Endodermal cell (in vitro differentiated cells): ENCODE measurements around the gene MCF2. TPM values are rescaled to one million over a fixed set of nuclear protein-coding genes. Genes with fewer than 3 reads are reported as not detected.

Experiments used
- DNase-seq: peaks from one replicate; pipeline ENCODE4 v3.0.0-alpha.2; 2017
- H3K27ac ChIP-seq: 2 replicates; pipeline ENCODE4 v1.5.1; 2013; ENCODE audit warnings: mild to moderate bottlenecking, low read depth, low read length, moderate library complexity
- H3K27me3 ChIP-seq: 2 replicates; pipeline ENCODE4 v1.6.1; 2013; ENCODE audit warnings: mild to moderate bottlenecking, low read length, moderate library complexity; ENCODE audit not compliant: insufficient read depth, control insufficient read depth, poor library complexity, severe bottlenecking
- H3K36me3 ChIP-seq: 2 replicates; pipeline ENCODE4 v1.7.0; 2013; ENCODE audit warnings: mild to moderate bottlenecking, low read length, moderate library complexity; ENCODE audit not compliant: control insufficient read depth, insufficient read depth
- H3K4me1 ChIP-seq: one replicate; pipeline ENCODE4 v1.7.0; 2013; ENCODE audit warnings: low read length; ENCODE audit not compliant: control insufficient read depth, insufficient read depth
- H3K4me3 ChIP-seq: 2 replicates; pipeline ENCODE4 v1.5.1; 2013; ENCODE audit warnings: mild to moderate bottlenecking, low read length, moderate library complexity
- H3K9ac ChIP-seq: 2 replicates; pipeline ENCODE4 v1.6.1; 2013; ENCODE audit warnings: mild to moderate bottlenecking, low read length, moderate library complexity; ENCODE audit not compliant: poor library complexity, severe bottlenecking; ENCODE audit errors: extremely low read depth
- H3K9me3 ChIP-seq: 2 replicates; pipeline ENCODE4 v1.6.1; 2013; ENCODE audit warnings: mild to moderate bottlenecking, low read length, moderate library complexity; ENCODE audit not compliant: control insufficient read depth
- H3K27ac Mint-ChIP-seq: 2 replicates; pipeline ENCODE4 v1.8.0; 2020; ENCODE audit warnings: mixed read lengths
- H3K27me3 Mint-ChIP-seq: 2 replicates; pipeline ENCODE4 v1.8.0; 2021; ENCODE audit warnings: mild to moderate bottlenecking, mixed read lengths; ENCODE audit not compliant: insufficient read depth
- H3K36me3 Mint-ChIP-seq: 2 replicates; pipeline ENCODE4 v1.8.0; 2020; ENCODE audit warnings: low read depth, mixed read lengths
- H3K4me1 Mint-ChIP-seq: 2 replicates; pipeline ENCODE4 v1.8.0; 2020; ENCODE audit warnings: mixed read lengths
- H3K4me3 Mint-ChIP-seq: 2 replicates; pipeline ENCODE4 v1.8.0; 2020; ENCODE audit warnings: mild to moderate bottlenecking, moderate library complexity, mixed read lengths
- H3K9me3 Mint-ChIP-seq: 2 replicates; pipeline ENCODE4 v1.8.0; 2020; ENCODE audit warnings: mild to moderate bottlenecking, mixed read lengths
- CTCF ChIP-seq: fragments of 200-600 bp; sonication (generic); conservative IDR thresholded peaks from 2 replicates; pipeline ENCODE4 v1.5.0; 2021; ENCODE audit warnings: antibody characterized with exemption, mild to moderate bottlenecking
- WGBS, 2 experiments: methylation state at CpG; one replicate each; pipeline versions ENCODE4 v1.1.5 to v1.1.7; 2013; ENCODE audit warnings: missing lambda C conversion rate in 2 of 2, mixed read lengths in 1 of 2; ENCODE audit not compliant: insufficient coverage in 1 of 2, insufficient read length in 1 of 2; 5-methylcytosine and 5-hydroxymethylcytosine counted together
- total RNA-seq, 2 donors: library from RNA; stranded (reverse); fragmentation: NEBNext Ultra II Directional in 1 of 2; extraction: Animal tissue kit (Norgen Biotek cat#: 25700) in 1 of 2; gene quantifications; 2 replicates in 1 of 2; 3 replicates in 1 of 2; pipeline ENCODE4 v1.2.1, GENCODE V29; 2021

Gene MCF2
- total RNA-seq, 2 donors from 2014 or later, result 1.1 to 2.1 TPM

GRCh38 chrX:139542652-139543051 lies 165.3 kb downstream of the MCF2 start:
- no peaks in the 10 kb centered on the region for H3K27me3 Mint-ChIP-seq
- 86% methylated on average over 1 of the region's 1 CpG; no CpG with 5 or more reads in 1 of the 2 experiments for WGBS, 2 experiments
- Histone ChIP-seq H3K27me3 (no peaks in the 10 kb centered on the region), H3K9me3 (no peaks in the 10 kb centered on the region), H3K4me1 (peaks cover 5% of the 10 kb centered on the region), H3K4me3 (no peak overlapping the region), H3K9ac (no peak overlapping the region), H3K36me3 (no peaks in the 10 kb centered on the region), H3K27ac (no peak overlapping the region)
- no peak overlapping the region for H3K4me3 Mint-ChIP-seq
- H3K27ac Mint-ChIP-seq, result no peak overlapping the region
- no peaks in the 10 kb centered on the region for H3K9me3 Mint-ChIP-seq
- no peak for DNase-seq
- H3K4me1 Mint-ChIP-seq, result peaks cover 14% of the 10 kb centered on the region
- no peak for TF ChIP-seq CTCF
- no peaks in the 10 kb centered on the region for H3K36me3 Mint-ChIP-seq

GRCh38 chrX:139538907-139539790 lies 168.8 kb downstream of the MCF2 start:
- Histone ChIP-seq H3K36me3 (no peaks in the 10 kb centered on the region), H3K9me3 (no peaks in the 10 kb centered on the region), H3K9ac (no peak overlapping the region), H3K27me3 (no peaks in the 10 kb centered on the region), H3K4me1 (peaks cover 5% of the 10 kb centered on the region), H3K27ac (no peak overlapping the region), H3K4me3 (no peak overlapping the region)
- 95% methylated on average over 3 of the region's 3 CpGs; no CpG with 5 or more reads in 1 of the 2 experiments for WGBS, 2 experiments
- Mint-ChIP-seq H3K27me3 (no peaks in the 10 kb centered on the region), H3K36me3 (no peaks in the 10 kb centered on the region), H3K27ac (no peak overlapping the region), H3K4me3 (no peak overlapping the region), H3K4me1 (peaks cover 14% of the 10 kb centered on the region), H3K9me3 (no peaks in the 10 kb centered on the region)
- TF ChIP-seq CTCF, result no peak
- DNase-seq, result no peak

GRCh38 chrX:139533444-139533843 lies 174.5 kb downstream of the MCF2 start:
- no peak for TF ChIP-seq CTCF
- no peak for DNase-seq
- Histone ChIP-seq H3K36me3 (no peaks in the 10 kb centered on the region), H3K4me3 (no peak overlapping the region), H3K9ac (no peak overlapping the region), H3K27me3 (no peaks in the 10 kb centered on the region), H3K27ac (no peak overlapping the region), H3K9me3 (no peaks in the 10 kb centered on the region), H3K4me1 (no peaks in the 10 kb centered on the region)
- Mint-ChIP-seq H3K4me1 (peaks cover under 1% of the 10 kb centered on the region), H3K4me3 (no peak overlapping the region), H3K27me3 (no peaks in the 10 kb centered on the region), H3K36me3 (no peaks in the 10 kb centered on the region), H3K9me3 (no peaks in the 10 kb centered on the region), H3K27ac (no peak overlapping the region)
- WGBS, 2 experiments, result 94% methylated on average over 4 of the region's 4 CpGs; no CpG with 5 or more reads in 1 of the 2 experiments
